PC-3 (cell line): Measurements from ENCODE around the gene F8A2. TPM values are rescaled to one million over a fixed set of nuclear protein-coding genes. Genes with fewer than 3 reads are reported as not detected.
A peak's percentile ranks its signal among the peaks of the same experiment; 100 is the strongest.
"Not testable (repeated sequence)": the region's sequence is repeated elsewhere in the genome, so short reads cannot be mapped to it uniquely, and the experiment has no call there.

Experiments used
- ATAC-seq: fragments of 200-7000 bp; cut with Tn5 transposase; 2 replicates; pipeline ENCODE4 v1.9.1; 2020; ENCODE audit warnings: mild to moderate bottlenecking, moderate library complexity
- BruUV-seq: library from RNA; stranded (reverse); fragments of 400-500 nt; replicated peaks from 2 replicates; lab custom pipeline; 2021; lab: Mats Ljungman, UMichigan
- CTCF ChIA-PET: fragments of 300-600 bp; sonication (Branson Sonifier 250); formaldehyde crosslinking; loops from one replicate; lab custom pipeline; 2022; ENCODE audit warnings: antibody characterized with exemption; lab: Charles Lee
- POLR2A ChIA-PET: fragments of 300-600 bp; sonication (Branson Sonifier 250); formaldehyde crosslinking; loops from one replicate; lab custom pipeline; 2022; ENCODE audit warnings: antibody characterized with exemption; ENCODE audit not compliant: unreplicated experiment; lab: Charles Lee
- DNase-seq: peaks from one replicate; pipeline ENCODE4 v3.0.0-alpha.2; 2015
- H2AFZ ChIP-seq: fragments of 300-600 bp; sonication (generic); 2 replicates; pipeline ENCODE4 v1.6.0; 2016; ENCODE audit warnings: antibody characterized with exemption, low read length
- H3F3A ChIP-seq: fragments of 300-600 bp; sonication (generic); one replicate; pipeline ENCODE4 v1.6.0; 2017; ENCODE audit warnings: antibody characterized with exemption, low read length, control low read depth, mild to moderate bottlenecking; ENCODE audit not compliant: unreplicated experiment
- H3K27ac ChIP-seq: fragments of 300-600 bp; sonication (generic); 2 replicates; pipeline ENCODE4 v1.5.1; 2016; ENCODE audit warnings: mild to moderate bottlenecking, low read length
- H3K27me3 ChIP-seq: fragments of 300-600 bp; sonication (generic); 2 replicates; pipeline ENCODE4 v1.6.1; 2016; ENCODE audit warnings: low read length, mixed read lengths
- H3K36me3 ChIP-seq: fragments of 300-600 bp; sonication (generic); 2 replicates; pipeline ENCODE4 v1.6.1; 2016; ENCODE audit warnings: low read depth, mixed run types, low read length, mixed read lengths
- H3K4me1 ChIP-seq: fragments of 300-600 bp; sonication (generic); 2 replicates; pipeline ENCODE4 v1.5.1; 2016; ENCODE audit warnings: low read length; ENCODE audit not compliant: insufficient read depth
- H3K4me2 ChIP-seq: fragments of 300-600 bp; sonication (generic); 2 replicates; pipeline ENCODE4 v1.6.0; 2016; ENCODE audit warnings: low read length
- H3K4me3 ChIP-seq: fragments of 300-600 bp; sonication (generic); 2 replicates; pipeline ENCODE4 v1.5.1; 2016; ENCODE audit warnings: mild to moderate bottlenecking, low read length, mixed read lengths
- H3K79me2 ChIP-seq: fragments of 300-600 bp; sonication (generic); 2 replicates; pipeline ENCODE4 v1.6.1; 2017; ENCODE audit warnings: low read length, mixed read lengths
- H3K9ac ChIP-seq: fragments of 300-600 bp; sonication (generic); 2 replicates; pipeline ENCODE4 v1.6.0; 2016; ENCODE audit warnings: mild to moderate bottlenecking, low read length
- H3K9me2 ChIP-seq: fragments of 300-600 bp; sonication (generic); replicated peaks from 2 replicates; pipeline ENCODE4 v1.6.1; 2016; ENCODE audit warnings: mixed run types, low read length, mixed read lengths
- H3K9me3 ChIP-seq: fragments of 300-600 bp; sonication (generic); 2 replicates; pipeline ENCODE4 v1.6.1; 2016; ENCODE audit warnings: low read length, mixed read lengths
- H4K20me1 ChIP-seq: fragments of 300-600 bp; sonication (generic); 2 replicates; pipeline ENCODE4 v1.6.1; 2016; ENCODE audit warnings: low read length, mixed read lengths
- CTCF ChIP-seq: fragments of 300-600 bp; sonication (generic); conservative IDR thresholded peaks from 2 replicates; pipeline ENCODE4 v1.5.1; 2017; ENCODE audit warnings: antibody characterized with exemption, low read depth, mild to moderate bottlenecking, low read length
- EZH2 ChIP-seq: fragments of 300-600 bp; sonication (generic); IDR thresholded peaks from one replicate; pipeline ENCODE4 v1.6.1; 2017; ENCODE audit warnings: antibody characterized with exemption, mild to moderate bottlenecking, low read length; ENCODE audit not compliant: unreplicated experiment
- EZH2phosphoT487 ChIP-seq: fragments of 300-600 bp; sonication (generic); IDR thresholded peaks from 2 replicates; pipeline ENCODE4 v1.6.1; 2018; ENCODE audit warnings: mild to moderate bottlenecking, antibody characterized with exemption, low read length, borderline replicate concordance
- intact Hi-C: fragments of 100-400 bp; cut with micrococcal nuclease; formaldehyde crosslinking; loops from 2 replicates; pipeline ENCODE4 v1.9.0; 2023
- total RNA-seq: library from RNA; depleted of rRNA; stranded (reverse); fragments of >200 nt; gene quantifications from 2 replicates; pipeline ENCODE4 v1.2.3, GENCODE V29; 2014

F8A2 gene
- total RNA-seq, 1 experiment from 2014 or later = not detected

DNA sequence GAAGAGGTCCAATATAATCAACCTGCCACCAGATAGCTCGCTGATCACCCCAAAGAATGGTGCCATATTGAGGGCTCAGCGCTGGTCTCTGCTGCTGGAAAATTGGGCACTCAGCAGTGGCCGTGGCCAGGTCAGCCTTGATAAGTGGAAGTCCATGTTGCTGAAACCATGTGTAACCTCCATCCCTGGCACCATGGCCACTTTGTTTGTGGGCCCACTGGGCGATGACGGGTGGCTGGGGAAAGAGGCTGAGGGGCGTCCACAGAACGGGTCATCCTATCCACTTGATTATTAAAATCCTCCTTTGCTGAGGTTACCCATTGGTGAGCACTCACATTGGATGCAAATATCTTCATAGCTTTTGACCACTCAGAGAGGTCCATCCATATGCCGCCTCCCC is 7.7 kb downstream of the F8A2 start:
- Histone ChIP-seq H3K79me2 (no peaks in the 10 kb centered on the region; the same call in 1 of the 2 replicates), H3K4me1 (no peaks in the 10 kb centered on the region), H3K36me3 (no peaks in the 10 kb centered on the region), H3K9me3 (no peaks in the 10 kb centered on the region), H3K27ac (no peak overlapping the region), H3K9me2 (no peaks in the 10 kb centered on the region), H3F3A (no peaks in the 10 kb centered on the region), H3K27me3 (no peaks in the 10 kb centered on the region), H3K9ac (no peak overlapping the region), H2AFZ (no peak overlapping the region), H3K4me2 (no peak overlapping the region), H4K20me1 (no peaks in the 10 kb centered on the region), H3K4me3 (no peak overlapping the region)
- no TSS peak for BruUV-seq
- no peak for DNase-seq
- intact Hi-C loops = no loop called here
- CTCF ChIA-PET = no interaction called here
- POLR2A ChIA-PET = no interaction called here
- no peak for TF ChIP-seq CTCF
- TF ChIP-seq EZH2phosphoT487 = no peak
- TF ChIP-seq EZH2 = no peak
- ATAC-seq = no peak

DNA sequence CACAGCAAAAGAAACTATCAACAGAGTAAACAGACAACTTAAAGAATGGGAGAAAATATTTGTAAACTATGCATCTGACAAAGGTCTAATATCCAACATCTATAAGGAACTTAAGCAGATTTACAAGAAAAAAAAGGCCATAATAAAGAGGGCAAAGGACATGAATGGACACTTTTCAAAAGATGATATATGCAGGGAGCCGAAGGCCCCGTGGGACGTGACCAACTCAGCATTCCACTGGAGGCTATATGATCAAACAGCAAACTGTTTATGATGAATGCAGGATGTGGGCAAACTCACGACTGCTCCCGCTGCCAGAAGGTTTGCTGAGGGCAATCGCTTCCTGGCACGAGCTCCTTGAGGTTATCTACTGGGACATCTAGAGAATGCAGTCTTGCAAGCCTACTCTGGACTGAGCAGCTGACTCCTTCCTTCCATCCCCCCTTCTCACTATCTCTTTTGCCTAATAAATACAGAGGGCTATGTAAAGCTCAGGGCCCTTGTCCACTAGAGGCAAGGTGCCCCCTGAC is 12.9 kb downstream of the F8A2 start:
- H3K36me3 ChIP-seq, H3K9ac ChIP-seq, CTCF ChIA-PET, H3F3A ChIP-seq, H3K27me3 ChIP-seq, H3K4me1 ChIP-seq, intact Hi-C loops, H3K79me2 ChIP-seq, BruUV-seq, H3K27ac ChIP-seq, H2AFZ ChIP-seq, H3K9me3 ChIP-seq, H3K9me2 ChIP-seq, H3K4me3 ChIP-seq, POLR2A ChIA-PET, H4K20me1 ChIP-seq: not testable (repeated sequence)
- TF ChIP-seq EZH2phosphoT487 = peak; percentile 39; the same call in 1 of the 2 replicates
- H3K4me2 ChIP-seq = peak overlapping the region; percentile 28; the same call in 1 of the 2 replicates
- ATAC-seq (peak; percentile 70), DNase-seq (peak; percentile 76)

GRCh38 chrX:155406429-155406828 is 24.5 kb downstream of the F8A2 start:
- ChIA-PET CTCF (no interaction called here), POLR2A (no interaction called here)
- Histone ChIP-seq H3K9me2 (no peaks in the 10 kb centered on the region), H3K4me1 (no peaks in the 10 kb centered on the region), H3F3A (no peaks in the 10 kb centered on the region), H3K9ac (no peak overlapping the region), H3K27me3 (no peaks in the 10 kb centered on the region), H2AFZ (no peak overlapping the region), H3K79me2 (no peaks in the 10 kb centered on the region), H3K36me3 (no peaks in the 10 kb centered on the region), H3K27ac (no peak overlapping the region), H3K4me3 (no peak overlapping the region), H3K9me3 (no peaks in the 10 kb centered on the region), H3K4me2 (no peak overlapping the region), H4K20me1 (no peaks in the 10 kb centered on the region)
- TF ChIP-seq CTCF (no peak), EZH2 (no peak), EZH2phosphoT487 (no peak)
- intact Hi-C loops = no loop called here
- DNase-seq (no peak), ATAC-seq (no peak)
- BruUV-seq = no TSS peak
